Upper lobe of left lung (tissue), 4 donors: ENCODE data around the gene MAN1B1.

Experiments
- CTCF ChIP-seq, 6 experiments: fragments of 450-650 bp in 4 of 6; fragments of 200-600 bp in 2 of 6; sonication (generic) in 2 of 6; IDR thresholded peaks; one replicate each; pipeline ENCODE4 v1.5.1; 2016 to 2019; ENCODE audit warnings: antibody characterized with exemption in 6 of 6
- EP300 ChIP-seq, 4 donors: sonication (generic); formaldehyde crosslinking; IDR thresholded peaks; one replicate each; pipeline ENCODE4 v1.5.1; 2017; ENCODE audit warnings: antibody characterized with exemption in 4 of 4, control low read depth in 2 of 4
- POLR2A ChIP-seq, 4 donors: fragments of 450-650 bp; IDR thresholded peaks; one replicate each; pipeline ENCODE4 v1.5.1; 2016 to 2017; ENCODE audit warnings: antibody characterized with exemption in 4 of 4, mild to moderate bottlenecking in 2 of 4

- TF ChIP-seq CTCF (IDR thresholded peaks at IDR 0.05) (no peak), POLR2A (IDR thresholded peaks at IDR 0.05) (no peak), EP300 (IDR thresholded peaks at IDR 0.05) (no peak)
Observed at GRCh38 chr9:137116027-137116507, 29.3 kb downstream of the MAN1B1 start.
